ENCODE results near the gene THRSP. TPM values are rescaled to one million over a fixed set of nuclear protein-coding genes. Genes with fewer than 3 reads are reported as not detected.

Gene THRSP
- total RNA-seq, 1 experiment from 2014 or later, result not detected

- POLR2A ChIA-PET, result no interaction called here
- no peak overlapping the region for H3K27ac ChIP-seq (ENCODE audit: low read depth, low read length)
- H3K79me2 ChIP-seq (ENCODE audit: insufficient read depth, low read length), result no peaks in the 10 kb centered on the region
- H3K9me2 ChIP-seq (ENCODE audit: insufficient read depth), result no peaks in the 10 kb centered on the region
- no peak overlapping the region for H3K9ac ChIP-seq (ENCODE audit: low read length)
- H3K27me3 ChIP-seq (ENCODE audit: insufficient read depth, low read length), result no peaks in the 10 kb centered on the region
- no peak overlapping the region for H3K4me3 ChIP-seq (replicated peaks in 1 of 2; ENCODE audit: low read depth in 1 of 2, low read length in 2 of 2)
- H2AFZ ChIP-seq (ENCODE audit: low read depth, low read length, poor library complexity, severe bottlenecking), result no peak overlapping the region
- no peaks in the 10 kb centered on the region for H3K4me1 ChIP-seq (ENCODE audit: control insufficient read depth in 1 of 2, insufficient read depth in 2 of 2, low read length in 2 of 2)
- intact Hi-C loops (cut with micrococcal nuclease), result no loop called here
- H3K4me2 ChIP-seq (ENCODE audit: low read length), result no peak overlapping the region
- no peaks in the 10 kb centered on the region for H3K9me3 ChIP-seq (ENCODE audit: control insufficient read depth in 1 of 2, insufficient read depth in 1 of 2, low read depth in 1 of 2, low read length in 2 of 2)
- RAD21 ChIA-PET (ENCODE audit: low non-redundant PET in 1 of 2, low total read pairs in 2 of 2, uncharacterized antibody in 2 of 2, unreplicated experiment in 2 of 2), result no interaction called here
- no peak for ATAC-seq
- CTCF ChIA-PET, result no interaction called here
- BruUV-seq (replicated peaks), result no TSS peak
- DNase-seq (ENCODE audit: low read depth, low spot score), result no peak
- no peaks in the 10 kb centered on the region for H4K20me1 ChIP-seq (ENCODE audit: insufficient read depth)
- TF ChIP-seq ZBTB33 (IDR thresholded peaks at IDR 0.05; ENCODE audit: extremely low read depth, insufficient replicate concordance, low read length) (no peak), ZFX (IDR thresholded peaks at IDR 0.05) (no peak), SRF (IDR thresholded peaks at IDR 0.05; ENCODE audit: low read depth) (no peak), JUND (IDR thresholded peaks at IDR 0.05) (no peak), POLR2A (IDR thresholded peaks at IDR 0.05; ENCODE audit: borderline replicate concordance, extremely low read depth, insufficient read depth, insufficient read length) (no peak), TCF7L2 (IDR thresholded peaks at IDR 0.05; ENCODE audit: borderline replicate concordance, extremely low read depth, insufficient read depth, insufficient read length) (no peak), REST (IDR thresholded peaks at IDR 0.05; ENCODE audit: low read depth) (no peak), EGR1 (IDR thresholded peaks at IDR 0.05; ENCODE audit: low read depth) (no peak), CBX3 (IDR thresholded peaks at IDR 0.05; ENCODE audit: low read depth) (no peak), CTCF (IDR thresholded peaks at IDR 0.05 in 2 of 3, conservative IDR thresholded peaks at IDR 0.05 in 1 of 3; ENCODE audit: borderline replicate concordance in 1 of 3, insufficient read depth in 1 of 3, low read depth in 2 of 3, low read length in 2 of 3) (no peak), POLR2AphosphoS5 (IDR thresholded peaks at IDR 0.05; ENCODE audit: low read depth, low read length) (no peak), SIN3A (IDR thresholded peaks at IDR 0.05; ENCODE audit: low read depth) (no peak)
- H3K36me3 ChIP-seq (ENCODE audit: control insufficient read depth in 1 of 2, insufficient read depth in 2 of 2, low read length in 2 of 2), result peaks cover 4 to 5% of the 10 kb centered on the region in 2 experiments; a peak in 3 of 4 replicates
Measured at GRCh38 chr11:78094250-78094649, 30.6 kb downstream of the THRSP start.
